Right lobe of liver (tissue), 4 donors: ENCODE results near the gene CLMP.

Source experiments
- POLR2A ChIP-seq: fragments of 450-650 bp; IDR thresholded peaks from one replicate; pipeline ENCODE4 v1.6.1; 2017; ENCODE audit warnings: antibody characterized with exemption, mild to moderate bottlenecking
- TF ChIP-seq, protein P1 (sequence below), 4 donors: fragments of 200-600 bp in 3 of 4; fragments of 450-650 bp in 1 of 4; IDR thresholded peaks; one replicate each; pipeline versions ENCODE4 v1.5.1 to v1.8.0; 2016 to 2022; ENCODE audit warnings: antibody characterized with exemption in 4 of 4, mild to moderate bottlenecking in 2 of 4
- donor health status: DM: no; HTN: no; CAD: no.
- donor health status: DM: no; HTN: no; CAD: no.
- donor health status: DM: no; HTN: yes; CAD: no.

GRCh38 chr11:123196060-123196714 is 1.1 kb upstream of the CLMP start:
- TF ChIP-seq, protein P1, sequence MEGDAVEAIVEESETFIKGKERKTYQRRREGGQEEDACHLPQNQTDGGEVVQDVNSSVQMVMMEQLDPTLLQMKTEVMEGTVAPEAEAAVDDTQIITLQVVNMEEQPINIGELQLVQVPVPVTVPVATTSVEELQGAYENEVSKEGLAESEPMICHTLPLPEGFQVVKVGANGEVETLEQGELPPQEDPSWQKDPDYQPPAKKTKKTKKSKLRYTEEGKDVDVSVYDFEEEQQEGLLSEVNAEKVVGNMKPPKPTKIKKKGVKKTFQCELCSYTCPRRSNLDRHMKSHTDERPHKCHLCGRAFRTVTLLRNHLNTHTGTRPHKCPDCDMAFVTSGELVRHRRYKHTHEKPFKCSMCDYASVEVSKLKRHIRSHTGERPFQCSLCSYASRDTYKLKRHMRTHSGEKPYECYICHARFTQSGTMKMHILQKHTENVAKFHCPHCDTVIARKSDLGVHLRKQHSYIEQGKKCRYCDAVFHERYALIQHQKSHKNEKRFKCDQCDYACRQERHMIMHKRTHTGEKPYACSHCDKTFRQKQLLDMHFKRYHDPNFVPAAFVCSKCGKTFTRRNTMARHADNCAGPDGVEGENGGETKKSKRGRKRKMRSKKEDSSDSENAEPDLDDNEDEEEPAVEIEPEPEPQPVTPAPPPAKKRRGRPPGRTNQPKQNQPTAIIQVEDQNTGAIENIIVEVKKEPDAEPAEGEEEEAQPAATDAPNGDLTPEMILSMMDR (IDR thresholded peaks at IDR 0.05), result no peak
- no peak for TF ChIP-seq POLR2A
